Spleen (tissue), 11 donors: ENCODE measurements around the gene CHKA. TPM values are rescaled to one million over a fixed set of nuclear protein-coding genes. Genes with fewer than 3 reads are reported as not detected.
A peak's percentile ranks its signal among the peaks of the same experiment; 100 is the strongest.

Experiments used
- DNase-seq: peaks from one replicate; pipeline ENCODE4 v3.0.0-alpha.2; 2020
- H3K27ac ChIP-seq, 8 donors: fragments of 200-600 bp; sonication (generic) in 7 of 8; 1 replicate in 4 of 8; 2 replicates in 4 of 8; pipeline versions ENCODE4 v1.5.0 to v1.8.0; 2016 to 2021; ENCODE audit warnings: inconsistent platforms in 4 of 8, mild to moderate bottlenecking in 4 of 8, moderate library complexity in 1 of 8
- H3K27me3 ChIP-seq, 7 donors: fragments of 200-600 bp; sonication (generic) in 6 of 7; replicated peaks in 1 of 7; 1 replicate in 4 of 7; 2 replicates in 3 of 7; pipeline versions ENCODE4 v1.5.0 to v1.8.0; 2016 to 2021; ENCODE audit warnings: inconsistent platforms in 3 of 7, mild to moderate bottlenecking in 1 of 7
- H3K36me3 ChIP-seq, 6 donors: fragments of 200-600 bp; sonication (generic) in 5 of 6; 1 replicate in 4 of 6; 2 replicates in 2 of 6; pipeline versions ENCODE4 v1.5.0 to v1.8.0; 2016 to 2021; ENCODE audit warnings: inconsistent platforms in 2 of 6
- H3K4me1 ChIP-seq, 6 donors: fragments of 200-600 bp; sonication (generic) in 5 of 6; 1 replicate in 3 of 6; 2 replicates in 3 of 6; pipeline versions ENCODE4 v1.5.0 to v1.8.0; 2016 to 2021; ENCODE audit warnings: inconsistent platforms in 3 of 6
- H3K4me3 ChIP-seq, 8 donors: fragments of 200-600 bp; sonication (generic) in 7 of 8; 1 replicate in 4 of 8; 2 replicates in 4 of 8; pipeline versions ENCODE4 v1.5.0 to v1.8.0; 2016 to 2021; ENCODE audit warnings: inconsistent platforms in 4 of 8, mild to moderate bottlenecking in 4 of 8, moderate library complexity in 2 of 8
- H3K9me3 ChIP-seq, 8 donors: fragments of 200-600 bp; sonication (generic) in 7 of 8; 1 replicate in 4 of 8; 2 replicates in 4 of 8; pipeline versions ENCODE4 v1.5.0 to v1.8.0; 2016 to 2021; ENCODE audit warnings: inconsistent platforms in 4 of 8
- POLR2A ChIP-seq, 3 donors: fragments of 450-650 bp; IDR thresholded peaks; one replicate each; pipeline ENCODE4 v1.5.1; 2017; ENCODE audit warnings: antibody characterized with exemption in 3 of 3, mild to moderate bottlenecking in 1 of 3
- POLR2AphosphoS5 ChIP-seq, 3 donors: sonication (generic); formaldehyde crosslinking; IDR thresholded peaks; one replicate each; pipeline ENCODE4 v1.5.1; 2017; ENCODE audit warnings: antibody characterized with exemption in 3 of 3
- WGBS, 5 donors: extraction: QIAGEN DNeasy Blood & Tissue Kit in 3 of 5; methylation state at CpG; one replicate each; pipeline versions ENCODE4 v1.1.5 to v1.1.7; 2013 to 2018; 5-methylcytosine and 5-hydroxymethylcytosine counted together
- intact Hi-C: fragments of 100-400 bp; cut with DNase I; formaldehyde crosslinking; loops from one replicate; pipeline ENCODE4 v1.15.0; 2023; ENCODE audit warnings: low total_unique reads
- polyA plus RNA-seq, 3 donors: library from polyadenylated mRNA; stranded (reverse); fragments of 200-250 nt; gene quantifications; one replicate each; pipeline ENCODE4 v1.2.1, GENCODE V29; 2013
- total RNA-seq, 7 donors: library from RNA; depleted of rRNA in 3 of 7; stranded (reverse); fragments of >200 nt in 3 of 7; fragmentation: NEBNext Ultra II Directional in 4 of 7; extraction: Animal tissue kit (Norgen Biotek cat#: 25700) in 4 of 7; gene quantifications; one replicate each; pipeline versions ENCODE4 v1.1.0 to v1.2.1, GENCODE V29; 2016 to 2021
- TF ChIP-seq, protein P1 (sequence below), 11 experiments: fragments of 200-600 bp in 7 of 11; fragments of 450-650 bp in 4 of 11; sonication (generic) in 4 of 11; IDR thresholded peaks in 8 of 11; conservative IDR thresholded peaks in 3 of 11; 1 replicate in 7 of 11; 2 replicates in 4 of 11; pipeline versions ENCODE4 v1.4.0 to v1.8.0; 2016 to 2021; ENCODE audit warnings: antibody characterized with exemption in 11 of 11, inconsistent platforms in 4 of 11, mild to moderate bottlenecking in 1 of 11
- donor health status: healthy with polysubstance abuse.
- donor health status: DM: no; HTN: no; CAD: no; lungs with moderate emphysema.
- donor health status: DM: no; HTN: no; CAD: no.
- donor health status: Bipolar disorder and iron deficiency.
- donor health status: healthy.
- donor health status: DM: no; HTN: no; CAD: no.
- donor health status: DM: yes; HTN: yes; CAD: no.

CHKA gene
- total and polyA plus RNA-seq, 10 donors, result 19.7 to 76.1 (median 33.4) TPM

DNA sequence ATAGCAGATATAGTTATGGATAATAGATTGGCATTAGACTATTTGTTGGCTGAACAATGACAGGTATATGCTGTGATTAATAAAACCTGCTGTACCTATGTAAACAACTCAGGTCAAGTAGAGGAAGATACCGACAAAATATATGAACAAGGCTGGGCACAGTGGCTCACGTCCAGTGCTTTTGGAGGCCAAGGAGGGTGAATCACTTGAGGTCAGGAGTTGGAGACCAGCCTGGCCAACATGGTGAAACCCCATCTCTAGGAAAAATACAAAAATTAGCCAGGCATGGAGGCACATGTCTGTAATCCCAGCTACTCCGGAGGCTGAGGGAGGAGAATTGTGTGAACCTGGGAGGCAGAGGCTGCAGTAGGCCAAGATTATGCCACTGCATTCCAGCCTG is 14.0 kb upstream of the CHKA start:
- DNase-seq, result no peak
- TF ChIP-seq POLR2AphosphoS5 (IDR thresholded peaks at IDR 0.05), result no peak
- no peak for TF ChIP-seq POLR2A (IDR thresholded peaks at IDR 0.05)
- TF ChIP-seq, protein P1, sequence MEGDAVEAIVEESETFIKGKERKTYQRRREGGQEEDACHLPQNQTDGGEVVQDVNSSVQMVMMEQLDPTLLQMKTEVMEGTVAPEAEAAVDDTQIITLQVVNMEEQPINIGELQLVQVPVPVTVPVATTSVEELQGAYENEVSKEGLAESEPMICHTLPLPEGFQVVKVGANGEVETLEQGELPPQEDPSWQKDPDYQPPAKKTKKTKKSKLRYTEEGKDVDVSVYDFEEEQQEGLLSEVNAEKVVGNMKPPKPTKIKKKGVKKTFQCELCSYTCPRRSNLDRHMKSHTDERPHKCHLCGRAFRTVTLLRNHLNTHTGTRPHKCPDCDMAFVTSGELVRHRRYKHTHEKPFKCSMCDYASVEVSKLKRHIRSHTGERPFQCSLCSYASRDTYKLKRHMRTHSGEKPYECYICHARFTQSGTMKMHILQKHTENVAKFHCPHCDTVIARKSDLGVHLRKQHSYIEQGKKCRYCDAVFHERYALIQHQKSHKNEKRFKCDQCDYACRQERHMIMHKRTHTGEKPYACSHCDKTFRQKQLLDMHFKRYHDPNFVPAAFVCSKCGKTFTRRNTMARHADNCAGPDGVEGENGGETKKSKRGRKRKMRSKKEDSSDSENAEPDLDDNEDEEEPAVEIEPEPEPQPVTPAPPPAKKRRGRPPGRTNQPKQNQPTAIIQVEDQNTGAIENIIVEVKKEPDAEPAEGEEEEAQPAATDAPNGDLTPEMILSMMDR (IDR thresholded peaks at IDR 0.05 in 8 of 11, conservative IDR thresholded peaks at IDR 0.05 in 3 of 11), result no peak

GRCh38 chr11:68133761-68134160 is 12.6 kb upstream of the CHKA start:
- 75 to 90% (median 80%) methylated on average over 2 of the region's 2 CpGs for WGBS, 5 donors
- Histone ChIP-seq H3K36me3 (no peaks in the 10 kb centered on the region), H3K27ac (no peak overlapping the region), H3K4me1 (peaks cover 0 to 7% (median 6%) of the 10 kb centered on the region in 6 donors), H3K9me3 (peaks cover 0 to 20% (median 4%) of the 10 kb centered on the region in 8 donors), H3K4me3 (no peak overlapping the region), H3K27me3 (peaks cover 0 to 13% (median 1%) of the 10 kb centered on the region in 7 donors)
- DNase-seq, result no peak
- TF ChIP-seq POLR2A (IDR thresholded peaks at IDR 0.05), result no peak
- TF ChIP-seq POLR2AphosphoS5 (IDR thresholded peaks at IDR 0.05), result no peak
- TF ChIP-seq, protein P1 (IDR thresholded peaks at IDR 0.05 in 8 of 11, conservative IDR thresholded peaks at IDR 0.05 in 3 of 11), result no peak
- intact Hi-C loops, result no loop called here

More for the DNA sequence above, 14.0 kb upstream of the CHKA start:
- intact Hi-C loops, result no loop called here
- WGBS, 5 donors, result 61 to 98% (median 63%) methylated on average over 3 of the region's 3 CpGs
- Histone ChIP-seq H3K4me1 (no peaks in the 10 kb centered on the region), H3K4me3 (no peak overlapping the region), H3K27me3 (no peaks in the 10 kb centered on the region), H3K36me3 (no peaks in the 10 kb centered on the region), H3K9me3 (peaks cover 0 to 20% (median 4%) of the 10 kb centered on the region in 8 donors), H3K27ac (no peak overlapping the region)

- TF ChIP-seq POLR2A (IDR thresholded peaks at IDR 0.05), result no peak
- TF ChIP-seq, protein P1 (IDR thresholded peaks at IDR 0.05 in 8 of 11, conservative IDR thresholded peaks at IDR 0.05 in 3 of 11), result no peak
- TF ChIP-seq POLR2AphosphoS5 (IDR thresholded peaks at IDR 0.05), result no peak
- H3K27ac ChIP-seq, result no peak overlapping the region
- 59 to 92% (median 86%) methylated on average over 1 of the region's 1 CpG for WGBS, 5 donors
- no peaks in the 10 kb centered on the region for H3K36me3 ChIP-seq
- no peak for DNase-seq
- no peak overlapping the region for H3K4me3 ChIP-seq
- H3K9me3 ChIP-seq, result peaks cover 0 to 20% (median 4%) of the 10 kb centered on the region in 8 donors
- intact Hi-C loops, result no loop called here
- peaks cover 0 to 28% (median 15%) of the 10 kb centered on the region in 6 donors for H3K4me1 ChIP-seq
- H3K27me3 ChIP-seq, result peaks cover 0 to 26% (median 7%) of the 10 kb centered on the region in 7 donors
These were observed 8.9 kb upstream of the CHKA start for GRCh38 chr11:68130121-68130520.

- peak overlapping the region in 7 of 8 donors; percentile 12 to 65 (median 37) for H3K4me3 ChIP-seq
- peaks cover 0 to 28% (median 15%) of the 10 kb centered on the region in 6 donors for H3K4me1 ChIP-seq
- DNase-seq, result peak; percentile 85
- peak overlapping the region; percentile 60 to 87 (median 82) for H3K27ac ChIP-seq
- WGBS, 5 donors, result 24 to 39% (median 30%) methylated on average over 8 to 15 of the region's 15 CpGs
- H3K36me3 ChIP-seq, result no peaks in the 10 kb centered on the region
- intact Hi-C loops, result no loop called here
- TF ChIP-seq, protein P1 (IDR thresholded peaks at IDR 0.05 in 8 of 11, conservative IDR thresholded peaks at IDR 0.05 in 3 of 11), result no peak
- TF ChIP-seq POLR2A (IDR thresholded peaks at IDR 0.05), result no peak
- peak in 2 of 3 donors; percentile 54 to 58 for TF ChIP-seq POLR2AphosphoS5 (IDR thresholded peaks at IDR 0.05)
- H3K9me3 ChIP-seq, result peaks cover 0 to 19% (median 4%) of the 10 kb centered on the region in 8 donors
- peaks cover 0 to 26% (median 7%) of the 10 kb centered on the region in 7 donors for H3K27me3 ChIP-seq
These were observed 7.6 kb upstream of the CHKA start for GRCh38 chr11:68128682-68129327.
